AG04450 (cell line): ENCODE measurements around the gene SLC26A11. TPM values are rescaled to one million over a fixed set of nuclear protein-coding genes. Genes with fewer than 3 reads are reported as not detected.

Source experiments
- CTCF ChIA-PET: fragments of 300-600, 350-600 bp; formaldehyde crosslinking; extraction: SDS; loops from one replicate; lab custom pipeline; 2022; ENCODE audit warnings: antibody characterized with exemption, inconsistent platforms; lab: Charles Lee
- POLR2A ChIA-PET: fragments of 350-600 bp; formaldehyde crosslinking; extraction: SDS; loops from one replicate; lab custom pipeline; 2021; ENCODE audit warnings: antibody characterized with exemption, inconsistent platforms; lab: Yijun Ruan, JAX
- DNase-seq: peaks from one replicate; pipeline ENCODE4 v3.0.0-alpha.2; 2011; ENCODE audit warnings: low read depth, low spot score
- H3K27ac ChIP-seq: one replicate; pipeline ENCODE4 v1.5.1; 2012; ENCODE audit warnings: low read depth, low read length, control low read depth
- H3K27me3 ChIP-seq: one replicate; pipeline ENCODE4 v1.6.0; 2012; ENCODE audit warnings: low read length; ENCODE audit not compliant: control insufficient read depth, insufficient read depth
- H3K4me3 ChIP-seq: 2 replicates; pipeline ENCODE4 v1.5.1; 2011; ENCODE audit warnings: mild to moderate bottlenecking, low read depth, low read length, control low read depth
- H3K9me3 ChIP-seq: 2 replicates; pipeline ENCODE4 v1.5.1; 2012; ENCODE audit warnings: low read length; ENCODE audit not compliant: control insufficient read depth, insufficient read depth
- CTCF ChIP-seq: IDR thresholded peaks from 2 replicates; pipeline ENCODE4 v1.5.1; 2011; ENCODE audit warnings: low read depth, low read length, control low read depth, inconsistent platforms
- polyA plus RNA-seq: library from polyadenylated mRNA; depleted of rRNA; stranded (reverse); fragments of >200 nt; gene quantifications from 2 replicates; pipeline ENCODE4 v1.2.3, GENCODE V29; 2011

The SLC26A11 gene
- polyA plus RNA-seq, 1 experiment = 8.9 TPM

GRCh38 chr17:80244871-80245509 is 24.8 kb downstream of the SLC26A11 start:
- TF ChIP-seq CTCF = no peak
- ChIA-PET POLR2A (interaction anchor here (0.7 kb wide), 1 partner anchor 19 kb away, joined by 11 read pairs; no protein-coding TSS in a partner anchor), CTCF (interaction anchor here (1.0 kb wide), 1 partner anchor 144 kb away, joined by 3 read pairs; the partner anchor contains the start of gene GAA)
- H3K27me3 ChIP-seq = no peaks in the 10 kb centered on the region
- no peak for DNase-seq
- no peak overlapping the region for H3K27ac ChIP-seq
- no peaks in the 10 kb centered on the region for H3K9me3 ChIP-seq
- no peak overlapping the region for H3K4me3 ChIP-seq

- Histone ChIP-seq H3K4me3 (no peak overlapping the region), H3K27ac (no peak overlapping the region), H3K27me3 (no peaks in the 10 kb centered on the region), H3K9me3 (no peaks in the 10 kb centered on the region)
- TF ChIP-seq CTCF = no peak
- POLR2A ChIA-PET = no interaction called here
- CTCF ChIA-PET = interaction anchor here (1.0 kb wide), 1 partner anchor 144 kb away, joined by 3 read pairs; the partner anchor contains the start of gene GAA
- DNase-seq = no peak
These were observed 25.5 kb downstream of the SLC26A11 start for GRCh38 chr17:80245566-80246265.

- POLR2A ChIA-PET = no interaction called here
- H3K27me3 ChIP-seq = no peaks in the 10 kb centered on the region
- CTCF ChIA-PET = interaction anchor here (1.0 kb wide), 1 partner anchor 145 kb away, joined by 3 read pairs; the partner anchor contains the start of gene GAA
- no peak for DNase-seq
- no peaks in the 10 kb centered on the region for H3K9me3 ChIP-seq
- no peak for TF ChIP-seq CTCF
- no peak overlapping the region for H3K4me3 ChIP-seq
- no peak overlapping the region for H3K27ac ChIP-seq
These were observed 26.0 kb downstream of the SLC26A11 start for GRCh38 chr17:80246266-80246681.

- Histone ChIP-seq H3K4me3 (no peak overlapping the region), H3K27ac (no peak overlapping the region), H3K27me3 (no peaks in the 10 kb centered on the region), H3K9me3 (no peaks in the 10 kb centered on the region)
- CTCF ChIA-PET = no interaction called here
- no peak for DNase-seq
- POLR2A ChIA-PET = no interaction called here
- no peak for TF ChIP-seq CTCF
These were observed 26.5 kb downstream of the SLC26A11 start for GRCh38 chr17:80246726-80247125.

GRCh38 chr17:80247561-80247960 is 27.3 kb downstream of the SLC26A11 start:
- no peak for TF ChIP-seq CTCF
- H3K27me3 ChIP-seq = no peaks in the 10 kb centered on the region
- CTCF ChIA-PET = no interaction called here
- DNase-seq = no peak
- no peak overlapping the region for H3K4me3 ChIP-seq
- no peaks in the 10 kb centered on the region for H3K9me3 ChIP-seq
- H3K27ac ChIP-seq = no peak overlapping the region
- POLR2A ChIA-PET = no interaction called here
